ENCODE data around the gene GNB3.

- TF ChIP-seq CTCF (IDR thresholded peaks at IDR 0.05; ENCODE audit: low read depth, low read length) (no peak), POLR2A (IDR thresholded peaks at IDR 0.05; ENCODE audit: extremely low read depth, insufficient read length) (no peak), MAX (IDR thresholded peaks at IDR 0.05; ENCODE audit: low read depth, low read length) (no peak), MYC (IDR thresholded peaks at IDR 0.05; ENCODE audit: low read depth, low read length) (no peak)
These were observed 13.3 kb downstream of the GNB3 start for GRCh38 chr12:6854036-6854435.
